GM19035 (cell line): ENCODE data around the gene PPFIA4.

ENCODE experiments used
- ATAC-seq: cut with Tn5 transposase; IDR thresholded peaks from one replicate; pipeline ENCODE4 v1.9.1; 2021; ENCODE audit not compliant: unreplicated experiment

PPFIA4 gene

GRCh38 chr1:203039609-203040512, 13.6 kb downstream of the PPFIA4 start:
- ATAC-seq, result no peak

- no peak for ATAC-seq
These were observed 14.4 kb downstream of the PPFIA4 start for GRCh38 chr1:203040513-203041275.

- no peak for ATAC-seq
These were observed 15.2 kb downstream of the PPFIA4 start for GRCh38 chr1:203041351-203041932.

GRCh38 chr1:203043830-203044545, 17.7 kb downstream of the PPFIA4 start:
- ATAC-seq, result no peak

GRCh38 chr1:203044546-203045250, 18.4 kb downstream of the PPFIA4 start:
- no peak for ATAC-seq

GRCh38 chr1:203045336-203045735, 19.0 kb downstream of the PPFIA4 start:
- ATAC-seq, result no peak

- no peak for ATAC-seq
These were observed 19.7 kb downstream of the PPFIA4 start for GRCh38 chr1:203045821-203046594.

GRCh38 chr1:203046984-203047630, 20.8 kb downstream of the PPFIA4 start:
- no peak for ATAC-seq

GRCh38 chr1:203048086-203048485, 21.8 kb downstream of the PPFIA4 start:
- no peak for ATAC-seq

GRCh38 chr1:203048555-203049051, 22.3 kb downstream of the PPFIA4 start:
- ATAC-seq, result no peak

- ATAC-seq, result no peak
These were observed 22.8 kb downstream of the PPFIA4 start for GRCh38 chr1:203049077-203049476.

- ATAC-seq, result no peak
These were observed 23.4 kb downstream of the PPFIA4 start for GRCh38 chr1:203049576-203050180.

GRCh38 chr1:203050826-203051225, 24.5 kb downstream of the PPFIA4 start:
- no peak for ATAC-seq

GRCh38 chr1:203051841-203052324, 25.6 kb downstream of the PPFIA4 start:
- no peak for ATAC-seq

GRCh38 chr1:203052601-203053000, 26.3 kb downstream of the PPFIA4 start:
- ATAC-seq, result no peak

GRCh38 chr1:203054184-203054583, 27.9 kb downstream of the PPFIA4 start:
- no peak for ATAC-seq

- ATAC-seq, result no peak
These were observed 28.4 kb downstream of the PPFIA4 start for GRCh38 chr1:203054642-203055041.

GRCh38 chr1:203055161-203055799, 29.0 kb downstream of the PPFIA4 start:
- no peak for ATAC-seq
